GM23338 (cell line): ENCODE results near the gene TAF7.

Source experiments
- CREB1 ChIP-seq: fragments of 250-450 bp; sonication (Bioruptor Pico); IDR thresholded peaks from 2 replicates; pipeline ENCODE4 v1.5.0; 2020; ENCODE audit warnings: low read depth, mild to moderate bottlenecking, moderate library complexity
- CTCF ChIP-seq, 2 experiments: fragments of 200-600 bp in 1 of 2; sonication (generic) in 1 of 2; conservative IDR thresholded peaks; 2 replicates each; pipeline versions ENCODE4 v1.5.1 to v1.6.1; 2016 to 2017; ENCODE audit warnings: antibody characterized with exemption in 2 of 2, low read depth in 2 of 2, mild to moderate bottlenecking in 2 of 2, moderate library complexity in 1 of 2
- ETS1 ChIP-seq: IDR thresholded peaks from 2 replicates; pipeline ENCODE4 v1.6.1; 2016; ENCODE audit warnings: antibody characterized with exemption
- EZH2 ChIP-seq: fragments of 200-600 bp; sonication (generic); IDR thresholded peaks from one replicate; pipeline ENCODE4 v1.8.0; 2017; ENCODE audit warnings: antibody characterized with exemption, mild to moderate bottlenecking, low read depth; ENCODE audit not compliant: unreplicated experiment
- EZH2phosphoT487 ChIP-seq: fragments of 200-600 bp; sonication (generic); IDR thresholded peaks from one replicate; pipeline ENCODE4 v1.8.1; 2018; ENCODE audit warnings: antibody characterized with exemption; ENCODE audit not compliant: unreplicated experiment
- POLR2AphosphoS5 ChIP-seq: IDR thresholded peaks from 2 replicates; pipeline ENCODE4 v1.6.1; 2016; ENCODE audit warnings: antibody characterized with exemption, low read depth

GRCh38 chr5:141269195-141269594 is 51.4 kb downstream of the TAF7 start:
- no peak for TF ChIP-seq CTCF (conservative IDR thresholded peaks at IDR 0.05; ENCODE audit: low read depth in 2 of 2)
- TF ChIP-seq EZH2, result no peak
- TF ChIP-seq POLR2AphosphoS5, result no peak
- no peak for TF ChIP-seq ETS1
- no peak for TF ChIP-seq CREB1 (CRISPR knock-in tag)
- TF ChIP-seq EZH2phosphoT487, result no peak
